Neural cell (in vitro differentiated cells): Measurements from ENCODE around the gene RASGRP1. TPM values are rescaled to one million over a fixed set of nuclear protein-coding genes. Genes with fewer than 3 reads are reported as not detected.
A peak's percentile ranks its signal among the peaks of the same experiment; 100 is the strongest.

Experiments
- H2AFZ ChIP-seq: fragments of 200-600, 300-800 bp; sonication (generic), shearing (Covaris generic); 2 replicates; pipeline ENCODE4 v1.6.0; 2014; ENCODE audit warnings: low read depth, mild to moderate bottlenecking, antibody characterized with exemption, low read length, moderate library complexity
- H3F3A ChIP-seq: fragments of 200-600 bp; shearing (Covaris generic); 2 replicates; pipeline ENCODE4 v1.6.1; 2016; ENCODE audit warnings: mild to moderate bottlenecking, moderate library complexity, mixed read lengths, antibody characterized with exemption, low read length; ENCODE audit not compliant: insufficient read depth, poor library complexity, severe bottlenecking
- H3K27ac ChIP-seq: fragments of 200-600, 300-800 bp; sonication (generic), shearing (Covaris generic); 2 replicates; pipeline ENCODE4 v1.5.1; 2014; ENCODE audit warnings: mild to moderate bottlenecking, low read length, moderate library complexity
- H3K27me3 ChIP-seq: fragments of 300-800, 200-600 bp; sonication (generic), shearing (Covaris generic); 2 replicates; pipeline ENCODE4 v1.6.0; 2014; ENCODE audit warnings: mild to moderate bottlenecking, low read depth, low read length, moderate library complexity; ENCODE audit not compliant: insufficient read depth
- H3K36me3 ChIP-seq: fragments of 300-800, 200-600 bp; sonication (generic), shearing (Covaris generic); 2 replicates; pipeline ENCODE4 v1.5.1; 2014; ENCODE audit warnings: mild to moderate bottlenecking, antibody characterized with exemption, low read length, moderate library complexity; ENCODE audit not compliant: insufficient read depth
- H3K4me2 ChIP-seq: fragments of 300-800, 200-600 bp; sonication (generic), shearing (Covaris generic); 2 replicates; pipeline ENCODE4 v1.6.0; 2014; ENCODE audit warnings: mild to moderate bottlenecking, low read length
- H3K4me3 ChIP-seq: fragments of 300-800, 200-600 bp; sonication (generic), shearing (Covaris generic); 2 replicates; pipeline ENCODE4 v1.5.1; 2014; ENCODE audit warnings: mild to moderate bottlenecking, low read length, moderate library complexity
- H3K79me2 ChIP-seq: fragments of 200-600 bp; shearing (Covaris generic); replicated peaks from 2 replicates; pipeline ENCODE4 v1.6.0; 2014; ENCODE audit warnings: mild to moderate bottlenecking, low read length, moderate library complexity; ENCODE audit not compliant: insufficient read depth
- H3K9ac ChIP-seq: fragments of 300-800, 200-600 bp; sonication (generic), shearing (Covaris generic); 2 replicates; pipeline ENCODE4 v1.6.1; 2016; ENCODE audit warnings: mild to moderate bottlenecking, low read length, mixed read lengths
- H3K9me2 ChIP-seq: fragments of 200-600 bp; shearing (Covaris generic); 2 replicates; pipeline ENCODE4 v1.6.1; 2016; ENCODE audit warnings: mild to moderate bottlenecking, low read length, mixed read lengths; ENCODE audit not compliant: insufficient read depth
- H3K9me3 ChIP-seq: fragments of 200-600, 300-800 bp; sonication (generic), shearing (Covaris generic); 2 replicates; pipeline ENCODE4 v1.6.1; 2016; ENCODE audit warnings: mild to moderate bottlenecking, mixed run types, low read length, moderate library complexity, mixed read lengths
- H4K20me1 ChIP-seq: fragments of 200-600 bp; shearing (Covaris generic); 2 replicates; pipeline ENCODE4 v1.6.1; 2016; ENCODE audit warnings: mild to moderate bottlenecking, mixed run types; ENCODE audit not compliant: insufficient read depth
- EZH2 ChIP-seq: fragments of 200-600, 300-800 bp; shearing (Covaris generic), sonication (generic); IDR thresholded peaks from 2 replicates; pipeline ENCODE4 v1.6.1; 2014; ENCODE audit warnings: antibody characterized with exemption, low read length, borderline replicate concordance, mild to moderate bottlenecking; ENCODE audit not compliant: insufficient read depth, poor library complexity, severe bottlenecking
- MXI1 ChIP-seq: fragments of 450-650 bp; conservative IDR thresholded peaks from 2 replicates; pipeline ENCODE4 v1.6.1; 2014; ENCODE audit warnings: antibody characterized with exemption, mild to moderate bottlenecking; ENCODE audit not compliant: poor library complexity, severe bottlenecking
- POLR2AphosphoS5 ChIP-seq: IDR thresholded peaks from 2 replicates; pipeline ENCODE4 v1.6.1; 2012
- RAD21 ChIP-seq: fragments of 450-650 bp; conservative IDR thresholded peaks from 2 replicates; pipeline ENCODE4 v1.6.1; 2014; ENCODE audit warnings: antibody characterized with exemption, mild to moderate bottlenecking, moderate library complexity
- SMC3 ChIP-seq: fragments of 450-650 bp; conservative IDR thresholded peaks from 2 replicates; pipeline ENCODE4 v1.6.1; 2014; ENCODE audit warnings: antibody characterized with exemption, mild to moderate bottlenecking, moderate library complexity; ENCODE audit not compliant: poor library complexity
- TAF1 ChIP-seq: IDR thresholded peaks from 2 replicates; pipeline ENCODE4 v1.6.1; 2012; ENCODE audit warnings: low read depth
- polyA plus RNA-seq: library from polyadenylated mRNA; depleted of rRNA; stranded (reverse); fragments of >200 nt; gene quantifications from 2 replicates; pipeline ENCODE4 v1.2.3, GENCODE V29; 2014
- TF ChIP-seq, protein P1 (sequence below): IDR thresholded peaks from 2 replicates; pipeline ENCODE4 v1.6.1; 2012; ENCODE audit warnings: borderline replicate concordance
- TF ChIP-seq, protein P2 (sequence below): fragments of 450-650 bp; IDR thresholded peaks from 2 replicates; pipeline ENCODE4 v1.5.1; 2014; ENCODE audit warnings: antibody characterized with exemption, mild to moderate bottlenecking, moderate library complexity; ENCODE audit not compliant: poor library complexity, severe bottlenecking

RASGRP1 gene
- polyA plus RNA-seq, 1 donor from 2014 or later, result 3.1 TPM

DNA sequence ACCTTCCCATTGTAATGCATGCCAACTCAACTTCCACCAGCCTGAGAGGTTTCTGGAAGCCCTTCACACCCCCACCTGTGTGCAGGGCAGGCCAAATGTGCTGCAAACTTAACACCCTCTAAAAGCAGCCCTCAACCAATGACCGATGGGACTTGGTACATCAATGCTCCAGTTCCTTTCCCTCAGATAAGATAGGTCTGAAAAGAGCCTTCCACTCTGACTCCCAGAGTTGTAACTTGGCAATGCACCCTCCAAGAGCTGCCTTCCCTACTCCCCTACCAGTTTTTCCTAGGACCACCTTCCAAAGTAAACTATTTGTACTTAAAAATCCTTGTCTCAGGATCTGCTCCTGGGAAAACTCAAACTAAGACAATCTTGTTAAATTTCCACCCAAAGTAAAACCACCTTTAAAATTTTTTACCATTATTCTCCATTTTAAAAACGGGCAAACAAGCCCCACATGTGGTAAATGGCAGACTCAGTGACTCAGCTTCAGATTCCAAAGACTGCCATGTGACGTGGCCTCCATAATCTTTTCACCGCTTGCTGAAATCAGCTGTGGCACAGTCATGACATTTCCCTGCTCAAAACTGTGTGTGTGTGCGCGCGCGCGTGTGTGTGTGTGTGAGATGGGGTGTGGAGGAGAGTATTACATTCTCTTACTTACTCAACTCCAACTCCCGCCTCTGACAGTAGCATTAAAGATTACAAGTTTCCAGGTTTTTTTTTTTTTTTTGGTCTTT, 17.2 kb downstream of the RASGRP1 start:
- H3K9ac ChIP-seq, result no peak overlapping the region
- no peak overlapping the region for H3K4me2 ChIP-seq
- no peak overlapping the region for H3K4me3 ChIP-seq
- H3K27ac ChIP-seq, result no peak overlapping the region
- H3F3A ChIP-seq, result no peaks in the 10 kb centered on the region
- H2AFZ ChIP-seq, result no peak overlapping the region
- no peaks in the 10 kb centered on the region for H3K9me3 ChIP-seq
- TF ChIP-seq MXI1 (no peak), TAF1 (no peak), EZH2 (no peak), RAD21 (no peak), SMC3 (no peak), POLR2AphosphoS5 (no peak)
- TF ChIP-seq, protein P1, sequence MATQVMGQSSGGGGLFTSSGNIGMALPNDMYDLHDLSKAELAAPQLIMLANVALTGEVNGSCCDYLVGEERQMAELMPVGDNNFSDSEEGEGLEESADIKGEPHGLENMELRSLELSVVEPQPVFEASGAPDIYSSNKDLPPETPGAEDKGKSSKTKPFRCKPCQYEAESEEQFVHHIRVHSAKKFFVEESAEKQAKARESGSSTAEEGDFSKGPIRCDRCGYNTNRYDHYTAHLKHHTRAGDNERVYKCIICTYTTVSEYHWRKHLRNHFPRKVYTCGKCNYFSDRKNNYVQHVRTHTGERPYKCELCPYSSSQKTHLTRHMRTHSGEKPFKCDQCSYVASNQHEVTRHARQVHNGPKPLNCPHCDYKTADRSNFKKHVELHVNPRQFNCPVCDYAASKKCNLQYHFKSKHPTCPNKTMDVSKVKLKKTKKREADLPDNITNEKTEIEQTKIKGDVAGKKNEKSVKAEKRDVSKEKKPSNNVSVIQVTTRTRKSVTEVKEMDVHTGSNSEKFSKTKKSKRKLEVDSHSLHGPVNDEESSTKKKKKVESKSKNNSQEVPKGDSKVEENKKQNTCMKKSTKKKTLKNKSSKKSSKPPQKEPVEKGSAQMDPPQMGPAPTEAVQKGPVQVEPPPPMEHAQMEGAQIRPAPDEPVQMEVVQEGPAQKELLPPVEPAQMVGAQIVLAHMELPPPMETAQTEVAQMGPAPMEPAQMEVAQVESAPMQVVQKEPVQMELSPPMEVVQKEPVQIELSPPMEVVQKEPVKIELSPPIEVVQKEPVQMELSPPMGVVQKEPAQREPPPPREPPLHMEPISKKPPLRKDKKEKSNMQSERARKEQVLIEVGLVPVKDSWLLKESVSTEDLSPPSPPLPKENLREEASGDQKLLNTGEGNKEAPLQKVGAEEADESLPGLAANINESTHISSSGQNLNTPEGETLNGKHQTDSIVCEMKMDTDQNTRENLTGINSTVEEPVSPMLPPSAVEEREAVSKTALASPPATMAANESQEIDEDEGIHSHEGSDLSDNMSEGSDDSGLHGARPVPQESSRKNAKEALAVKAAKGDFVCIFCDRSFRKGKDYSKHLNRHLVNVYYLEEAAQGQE, result no peak
- no peaks in the 10 kb centered on the region for H3K79me2 ChIP-seq
- H4K20me1 ChIP-seq, result no peaks in the 10 kb centered on the region
- no peaks in the 10 kb centered on the region for H3K27me3 ChIP-seq
- no peaks in the 10 kb centered on the region for H3K9me2 ChIP-seq
- H3K36me3 ChIP-seq, result no peaks in the 10 kb centered on the region

DNA sequence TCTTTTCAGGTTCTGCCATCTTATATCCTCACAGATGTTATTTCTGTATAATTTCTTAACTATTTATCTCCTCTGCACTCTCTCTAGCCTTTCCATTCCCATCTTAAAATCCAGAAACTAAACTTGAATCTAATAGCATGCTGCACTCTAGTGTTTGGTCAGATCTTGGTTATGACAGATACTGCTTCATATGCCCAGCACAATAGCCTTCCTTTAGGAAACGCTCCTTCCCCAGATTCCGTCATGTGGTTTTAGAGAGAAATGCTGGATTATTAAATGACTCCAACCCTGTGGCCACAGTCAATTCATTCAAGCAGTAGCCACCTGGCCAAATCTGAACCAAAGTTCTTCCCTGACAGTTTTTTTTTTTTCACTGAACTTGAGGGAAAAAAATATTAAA, 19.4 kb downstream of the RASGRP1 start:
- Histone ChIP-seq H3K27ac (no peak overlapping the region), H3K4me2 (no peak overlapping the region), H2AFZ (no peak overlapping the region), H3F3A (no peaks in the 10 kb centered on the region), H3K9me3 (no peaks in the 10 kb centered on the region), H3K79me2 (no peaks in the 10 kb centered on the region), H3K9ac (no peak overlapping the region), H3K27me3 (no peaks in the 10 kb centered on the region), H3K36me3 (no peaks in the 10 kb centered on the region), H3K9me2 (no peaks in the 10 kb centered on the region), H3K4me3 (no peak overlapping the region), H4K20me1 (no peaks in the 10 kb centered on the region)
- TF ChIP-seq EZH2 (no peak), TAF1 (no peak), POLR2AphosphoS5 (no peak), MXI1 (no peak), SMC3 (peak; percentile 18)
- TF ChIP-seq, protein P1, result no peak
- TF ChIP-seq, protein P2, sequence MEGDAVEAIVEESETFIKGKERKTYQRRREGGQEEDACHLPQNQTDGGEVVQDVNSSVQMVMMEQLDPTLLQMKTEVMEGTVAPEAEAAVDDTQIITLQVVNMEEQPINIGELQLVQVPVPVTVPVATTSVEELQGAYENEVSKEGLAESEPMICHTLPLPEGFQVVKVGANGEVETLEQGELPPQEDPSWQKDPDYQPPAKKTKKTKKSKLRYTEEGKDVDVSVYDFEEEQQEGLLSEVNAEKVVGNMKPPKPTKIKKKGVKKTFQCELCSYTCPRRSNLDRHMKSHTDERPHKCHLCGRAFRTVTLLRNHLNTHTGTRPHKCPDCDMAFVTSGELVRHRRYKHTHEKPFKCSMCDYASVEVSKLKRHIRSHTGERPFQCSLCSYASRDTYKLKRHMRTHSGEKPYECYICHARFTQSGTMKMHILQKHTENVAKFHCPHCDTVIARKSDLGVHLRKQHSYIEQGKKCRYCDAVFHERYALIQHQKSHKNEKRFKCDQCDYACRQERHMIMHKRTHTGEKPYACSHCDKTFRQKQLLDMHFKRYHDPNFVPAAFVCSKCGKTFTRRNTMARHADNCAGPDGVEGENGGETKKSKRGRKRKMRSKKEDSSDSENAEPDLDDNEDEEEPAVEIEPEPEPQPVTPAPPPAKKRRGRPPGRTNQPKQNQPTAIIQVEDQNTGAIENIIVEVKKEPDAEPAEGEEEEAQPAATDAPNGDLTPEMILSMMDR, result no peak
